Gastroesophageal sphincter (tissue), 4 donors: ENCODE data around the gene VRK3. TPM values are rescaled to one million over a fixed set of nuclear protein-coding genes. Genes with fewer than 3 reads are reported as not detected.

Source experiments
- ATAC-seq: fragments of 150-250 bp; one replicate; pipeline ENCODE4 v1.9.1; 2016; ENCODE audit warnings: mild to moderate bottlenecking, moderate library complexity
- H3K27ac ChIP-seq, 4 donors: fragments of 200-600 bp; sonication (generic) in 3 of 4; 1 replicate in 3 of 4; 2 replicates in 1 of 4; pipeline ENCODE4 v1.5.1; 2016 to 2019
- H3K27me3 ChIP-seq: fragments of 200-600 bp; sonication (generic); one replicate; pipeline ENCODE4 v1.5.1; 2019
- H3K36me3 ChIP-seq, 2 donors: fragments of 200-600 bp; sonication (generic); one replicate each; pipeline ENCODE4 v1.5.1; 2019; ENCODE audit warnings: control low read depth in 1 of 2
- H3K4me1 ChIP-seq, 3 donors: fragments of 200-600 bp; sonication (generic); 1 replicate in 2 of 3; 2 replicates in 1 of 3; pipeline ENCODE4 v1.5.1; 2016 to 2019; ENCODE audit warnings: control low read depth in 2 of 3
- H3K4me3 ChIP-seq, 2 donors: fragments of 200-600 bp; sonication (generic); one replicate each; pipeline ENCODE4 v1.5.1; 2019; ENCODE audit warnings: mild to moderate bottlenecking in 1 of 2, moderate library complexity in 1 of 2
- H3K9me3 ChIP-seq, 3 donors: fragments of 200-600 bp; sonication (generic); one replicate each; pipeline ENCODE4 v1.5.1; 2017 to 2019; ENCODE audit warnings: control low read depth in 2 of 3
- CTCF ChIP-seq, 4 experiments: fragments of 200-600 bp in 2 of 4; fragments of 450-650 bp in 2 of 4; sonication (generic) in 1 of 4; IDR thresholded peaks; one replicate each; pipeline ENCODE4 v1.5.1; 2017 to 2019; ENCODE audit warnings: antibody characterized with exemption in 4 of 4, mild to moderate bottlenecking in 2 of 4, moderate library complexity in 2 of 4
- EP300 ChIP-seq: sonication (generic); formaldehyde crosslinking; IDR thresholded peaks from one replicate; pipeline ENCODE4 v1.6.1; 2017; ENCODE audit warnings: antibody characterized with exemption, mild to moderate bottlenecking
- POLR2A ChIP-seq, 2 donors: fragments of 450-650 bp; IDR thresholded peaks; one replicate each; pipeline ENCODE4 v1.6.1; 2017; ENCODE audit warnings: antibody characterized with exemption in 2 of 2, mild to moderate bottlenecking in 2 of 2, moderate library complexity in 1 of 2
- POLR2AphosphoS5 ChIP-seq: sonication (generic); formaldehyde crosslinking; IDR thresholded peaks from one replicate; pipeline ENCODE4 v1.6.1; 2017; ENCODE audit warnings: antibody characterized with exemption
- WGBS, 2 donors: methylation state at CpG; one replicate each; pipeline ENCODE4 v1.1.5; 2018; ENCODE audit warnings: low coverage in 1 of 2; 5-methylcytosine and 5-hydroxymethylcytosine counted together
- total RNA-seq, 4 donors: library from RNA; depleted of rRNA; stranded (reverse); fragments of >200 nt; gene quantifications; one replicate each; pipeline ENCODE4 v1.1.0, GENCODE V29; 2016

Gene VRK3
- total RNA-seq, 4 donors from 2014 or later: 17.5 to 34.3 (median 26.0) TPM

DNA sequence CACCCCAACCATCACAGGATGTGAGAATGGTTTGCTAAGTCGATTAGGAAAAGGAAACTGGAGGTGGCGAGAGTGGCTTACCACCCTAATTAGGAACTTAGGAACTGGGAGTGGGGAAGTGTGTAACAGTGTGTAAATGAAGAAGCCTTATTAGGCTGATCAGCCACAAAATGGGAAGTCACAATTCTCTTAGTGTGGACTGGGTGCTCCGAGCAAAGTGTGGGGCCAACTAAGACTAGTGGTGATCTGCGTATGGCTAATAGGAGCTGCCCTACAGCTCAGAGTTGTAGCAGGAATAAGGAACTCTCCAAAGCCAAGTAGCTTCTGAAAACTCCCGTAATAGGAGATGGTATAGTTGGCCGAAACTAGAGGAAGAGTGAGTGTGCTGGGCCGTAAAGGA is 71.8 kb downstream of the VRK3 start:
- no peak overlapping the region for H3K4me3 ChIP-seq
- TF ChIP-seq POLR2AphosphoS5 (no peak), POLR2A (IDR thresholded peaks at IDR 0.05) (no peak), EP300 (no peak), CTCF (IDR thresholded peaks at IDR 0.05) (no peak)
- H3K36me3 ChIP-seq: no peaks in the 10 kb centered on the region
- no peak overlapping the region for H3K27ac ChIP-seq
- no peaks in the 10 kb centered on the region for H3K9me3 ChIP-seq
- peaks cover 75% of the 10 kb centered on the region for H3K27me3 ChIP-seq
- no peak for ATAC-seq
- 53 to 63% methylated on average over 5 to 7 of the region's 7 CpGs for WGBS, 2 donors
- H3K4me1 ChIP-seq: peaks cover 0 to 26% (median 0%) of the 10 kb centered on the region in 3 donors

- peaks cover 0 to 26% (median 0%) of the 10 kb centered on the region in 3 donors for H3K4me1 ChIP-seq
- H3K27me3 ChIP-seq: peaks cover 70% of the 10 kb centered on the region
- no peak for ATAC-seq
These were observed 72.3 kb downstream of the VRK3 start for GRCh38 chr19:49952906-49953305.

DNA sequence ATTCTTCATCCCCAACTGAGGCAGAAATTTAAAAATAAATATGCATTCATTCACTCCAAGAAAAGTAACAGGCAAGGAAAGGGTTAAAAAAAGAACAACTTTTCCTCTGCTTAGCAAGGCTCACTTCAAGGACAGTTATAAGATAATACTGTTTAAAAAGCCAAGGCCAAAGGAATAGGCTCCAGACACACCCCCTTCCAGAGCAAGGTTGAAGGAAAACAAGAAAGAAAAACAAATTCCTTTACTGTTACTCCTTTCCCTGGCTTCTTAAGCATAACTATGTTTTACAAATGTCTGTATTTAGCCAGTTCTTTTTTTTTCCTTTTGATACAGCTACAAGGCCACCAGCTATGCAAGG is 72.7 kb downstream of the VRK3 start:
- Histone ChIP-seq H3K9me3 (no peaks in the 10 kb centered on the region), H3K27me3 (peaks cover 67% of the 10 kb centered on the region), H3K36me3 (no peaks in the 10 kb centered on the region), H3K4me1 (peaks cover 0 to 26% (median 0%) of the 10 kb centered on the region in 3 donors), H3K4me3 (no peak overlapping the region), H3K27ac (no peak overlapping the region)
- TF ChIP-seq CTCF (IDR thresholded peaks at IDR 0.05): no peak
- no peak for TF ChIP-seq POLR2A (IDR thresholded peaks at IDR 0.05)
- no peak for TF ChIP-seq EP300
- TF ChIP-seq POLR2AphosphoS5: no peak
- no peak for ATAC-seq

More at GRCh38 chr19:49952906-49953305, 72.3 kb downstream of the VRK3 start:
- TF ChIP-seq CTCF (IDR thresholded peaks at IDR 0.05) (no peak), POLR2AphosphoS5 (no peak)
- Histone ChIP-seq H3K9me3 (no peaks in the 10 kb centered on the region), H3K27ac (no peak overlapping the region), H3K36me3 (no peaks in the 10 kb centered on the region), H3K4me3 (no peak overlapping the region)
- WGBS, 2 donors: 40 to 46% methylated on average over 5 to 8 of the region's 13 CpGs

DNA sequence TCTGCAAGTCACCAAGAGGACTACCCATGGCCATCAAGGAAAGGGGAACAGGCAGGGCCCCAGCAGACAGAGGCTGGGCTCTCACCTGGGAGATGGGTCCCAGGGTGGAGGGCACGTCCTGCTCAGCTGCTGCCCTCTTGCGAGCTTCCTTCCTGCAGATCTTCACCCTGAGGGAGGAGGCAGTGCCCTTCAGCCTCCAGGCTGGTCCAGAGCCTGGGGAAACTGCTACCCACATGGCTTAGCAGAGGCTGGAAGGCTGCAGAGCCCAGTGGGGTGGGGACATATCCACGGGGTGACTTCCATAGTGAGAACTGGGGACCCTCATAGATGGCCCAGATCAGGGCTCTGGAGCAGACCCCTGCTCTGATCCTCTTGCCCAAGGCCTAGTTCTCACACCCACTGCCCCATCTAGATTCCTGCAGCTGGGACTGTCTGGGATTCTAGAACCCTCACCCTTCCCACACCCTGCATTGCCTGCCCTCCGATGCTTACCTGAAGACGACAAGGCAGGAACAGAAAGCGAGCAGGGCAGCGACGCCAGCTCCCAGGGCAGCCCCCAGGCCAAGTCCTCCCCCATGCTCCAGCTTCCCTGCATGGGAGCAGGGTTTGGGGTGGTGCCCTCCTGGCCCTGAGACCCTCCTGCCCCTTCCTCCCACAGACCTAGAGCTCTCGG is 73.2 kb downstream of the VRK3 start:
- no peaks in the 10 kb centered on the region for H3K9me3 ChIP-seq
- no peak overlapping the region for H3K27ac ChIP-seq
- no peak for TF ChIP-seq POLR2AphosphoS5
- no peak for TF ChIP-seq CTCF (IDR thresholded peaks at IDR 0.05)
- TF ChIP-seq POLR2A (IDR thresholded peaks at IDR 0.05): no peak
- no peak for TF ChIP-seq EP300
- peaks cover 0 to 26% (median 0%) of the 10 kb centered on the region in 3 donors for H3K4me1 ChIP-seq
- peaks cover 63% of the 10 kb centered on the region for H3K27me3 ChIP-seq
- no peak for ATAC-seq
- WGBS, 2 donors: no CpG with 5 or more reads among the region's 9 CpGs
- H3K4me3 ChIP-seq: no peak overlapping the region
- no peaks in the 10 kb centered on the region for H3K36me3 ChIP-seq

DNA sequence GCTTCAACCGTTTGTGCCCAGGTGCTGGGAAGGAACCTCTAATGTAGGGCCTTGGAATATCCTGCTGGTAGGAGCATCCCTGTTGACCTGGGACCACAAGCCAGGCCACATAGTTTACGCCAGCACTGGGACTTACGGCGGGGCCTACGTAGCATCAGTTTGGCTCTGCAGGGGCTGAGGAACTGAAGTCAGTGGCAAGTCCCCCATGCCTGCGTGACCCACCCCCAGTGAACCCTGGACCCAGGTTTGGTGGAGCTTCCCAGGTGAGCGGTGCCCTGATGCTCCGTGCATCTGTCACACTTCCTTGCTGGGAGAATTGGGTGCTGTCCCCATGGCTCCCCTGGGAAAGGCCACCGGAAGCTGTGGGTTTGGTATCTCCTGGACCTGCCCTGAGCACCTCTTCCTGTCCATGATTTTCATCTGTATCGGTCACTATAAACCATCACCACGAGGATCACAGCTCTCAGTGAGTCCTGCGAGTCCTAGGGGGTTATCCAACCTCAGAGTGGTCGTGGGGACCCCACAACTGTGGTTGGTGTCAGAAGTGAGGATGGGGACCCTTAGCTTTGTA is 74.1 kb downstream of the VRK3 start:
- H3K9me3 ChIP-seq: no peaks in the 10 kb centered on the region
- no peak for TF ChIP-seq EP300
- TF ChIP-seq CTCF (IDR thresholded peaks at IDR 0.05): no peak
- TF ChIP-seq POLR2AphosphoS5: no peak
- no peak for TF ChIP-seq POLR2A (IDR thresholded peaks at IDR 0.05)
- peaks cover 70% of the 10 kb centered on the region for H3K27me3 ChIP-seq
- no peaks in the 10 kb centered on the region for H3K36me3 ChIP-seq
- 50 to 100% methylated on average over 1 to 2 of the region's 13 CpGs for WGBS, 2 donors
- no peak overlapping the region for H3K27ac ChIP-seq
- no peak overlapping the region for H3K4me3 ChIP-seq
- peaks cover 0 to 26% (median 0%) of the 10 kb centered on the region in 3 donors for H3K4me1 ChIP-seq
- ATAC-seq: no peak
